GM21423 (cell line): Measurements from ENCODE around the gene TRAF3IP3.
"Not testable (repeated sequence)": the region's sequence is repeated elsewhere in the genome, so short reads cannot be mapped to it uniquely, and the experiment has no call there.

Experiments
- ATAC-seq: cut with Tn5 transposase; IDR thresholded peaks from one replicate; pipeline ENCODE4 v1.9.1; 2021; ENCODE audit warnings: mild to moderate bottlenecking, moderate library complexity; ENCODE audit not compliant: unreplicated experiment

Gene TRAF3IP3

DNA sequence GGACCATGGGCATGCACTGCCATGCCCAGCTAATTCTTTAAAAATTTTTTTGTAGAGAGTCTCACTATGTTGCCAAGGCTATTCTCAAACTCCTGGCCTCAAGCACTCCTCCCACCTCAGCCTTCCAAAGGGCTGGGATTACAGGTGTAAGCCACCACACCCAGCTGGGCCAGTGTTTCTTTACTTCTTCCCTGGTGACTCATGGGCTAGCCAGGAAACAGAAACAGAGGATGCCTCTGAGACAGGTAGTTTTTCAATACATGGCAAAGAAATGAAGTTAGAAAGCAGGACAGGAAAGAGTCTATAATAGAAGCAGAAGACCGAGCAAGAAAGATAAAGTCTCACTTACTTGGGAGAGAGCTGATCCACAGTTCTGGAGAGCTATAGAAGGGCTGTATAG, 36.1 kb downstream of the TRAF3IP3 start:
- ATAC-seq, result no peak

GRCh38 chr1:209793711-209794110, 37.9 kb downstream of the TRAF3IP3 start:
- not testable (repeated sequence) for ATAC-seq

DNA sequence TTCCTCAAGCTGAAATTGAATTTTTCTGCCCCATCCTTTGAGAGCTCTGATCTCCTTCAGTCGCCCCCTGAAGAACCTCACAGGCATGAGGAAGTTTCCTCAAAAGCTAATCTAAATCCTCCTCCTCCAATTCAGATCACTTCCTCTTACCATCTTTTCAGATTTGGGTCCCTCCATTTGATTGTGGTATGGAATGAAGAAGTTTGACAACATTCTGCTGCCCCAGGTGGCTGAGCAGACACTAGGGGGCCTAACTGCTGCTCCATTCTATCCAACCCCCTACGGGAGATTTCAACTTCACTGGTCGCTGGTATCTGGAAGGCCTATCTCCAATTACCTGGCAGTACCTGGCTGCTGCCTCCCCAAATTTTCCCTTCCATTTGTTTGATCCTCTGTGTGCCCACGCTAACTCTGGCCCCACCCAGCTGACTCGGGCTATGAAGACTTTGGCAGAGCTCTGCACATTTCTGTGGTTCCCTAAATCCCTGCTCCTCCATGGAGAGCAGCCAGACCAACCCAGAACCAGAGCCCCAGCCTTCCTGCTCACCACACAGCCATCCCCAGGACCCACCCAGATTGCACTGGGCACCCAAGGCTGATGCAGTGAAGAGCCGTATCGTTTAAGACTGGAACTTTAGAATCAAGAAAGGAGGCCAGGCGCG, 42.3 kb downstream of the TRAF3IP3 start:
- ATAC-seq, result no peak

DNA sequence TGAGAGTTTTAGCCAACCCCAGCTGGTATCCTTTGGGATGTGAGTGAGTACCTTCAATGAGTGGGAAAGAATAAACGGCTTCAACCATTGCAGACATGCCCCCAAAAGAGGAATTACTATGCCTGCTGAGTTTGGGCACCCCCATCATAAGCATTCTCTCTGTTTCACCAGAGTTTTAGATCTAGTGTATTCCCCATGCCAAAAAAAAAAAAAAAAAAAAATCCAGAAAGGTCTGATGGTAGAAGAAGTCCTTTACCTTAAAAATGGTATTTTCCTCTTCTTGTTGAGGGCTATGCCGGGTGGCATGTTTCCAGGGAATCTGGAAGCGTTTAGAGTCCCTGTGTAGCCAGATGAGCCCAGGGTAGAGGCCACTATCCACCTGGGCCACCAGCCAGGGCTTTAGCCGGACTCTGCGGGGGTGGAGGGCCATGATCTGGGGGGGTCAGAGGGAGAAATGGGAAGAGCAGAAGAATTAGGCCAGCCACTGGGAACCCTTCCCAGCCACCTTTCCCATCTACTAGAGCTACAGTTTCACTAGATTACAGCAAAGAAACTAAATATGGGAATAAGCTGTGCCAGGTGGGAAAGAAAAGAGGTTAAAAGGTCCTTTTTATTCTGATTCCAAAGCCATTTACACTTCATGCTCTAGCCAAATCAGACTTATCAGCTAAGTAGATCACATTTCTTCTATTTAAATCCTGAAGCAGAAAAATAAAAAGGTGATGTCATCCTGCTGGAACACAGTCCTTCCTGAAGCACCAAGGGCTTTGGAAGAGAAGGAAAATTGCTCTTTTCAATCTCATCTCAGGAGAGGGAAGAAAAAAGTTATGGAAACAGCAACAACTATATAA, 45.4 kb downstream of the TRAF3IP3 start:
- ATAC-seq, result no peak

GRCh38 chr1:209802117-209802779, 46.4 kb downstream of the TRAF3IP3 start:
- no peak for ATAC-seq

DNA sequence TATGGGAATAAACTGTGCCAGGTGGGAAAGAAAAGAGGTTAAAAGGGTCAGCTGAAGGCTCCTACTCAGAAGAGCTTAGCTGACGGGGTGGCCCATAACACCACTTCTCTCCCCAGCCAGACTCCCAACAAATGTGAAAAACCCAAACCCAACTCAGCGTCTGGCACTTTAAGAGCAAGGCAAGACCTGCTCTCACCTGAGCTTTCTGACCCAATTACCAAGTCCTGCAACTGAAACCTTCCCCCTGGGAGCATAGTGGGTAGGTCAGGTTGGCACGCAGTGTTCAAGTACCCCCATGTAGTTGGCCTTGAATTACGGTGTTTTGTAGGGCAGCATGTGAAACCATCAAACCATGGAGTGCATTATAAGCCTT, 46.9 kb downstream of the TRAF3IP3 start:
- ATAC-seq, result no peak

DNA sequence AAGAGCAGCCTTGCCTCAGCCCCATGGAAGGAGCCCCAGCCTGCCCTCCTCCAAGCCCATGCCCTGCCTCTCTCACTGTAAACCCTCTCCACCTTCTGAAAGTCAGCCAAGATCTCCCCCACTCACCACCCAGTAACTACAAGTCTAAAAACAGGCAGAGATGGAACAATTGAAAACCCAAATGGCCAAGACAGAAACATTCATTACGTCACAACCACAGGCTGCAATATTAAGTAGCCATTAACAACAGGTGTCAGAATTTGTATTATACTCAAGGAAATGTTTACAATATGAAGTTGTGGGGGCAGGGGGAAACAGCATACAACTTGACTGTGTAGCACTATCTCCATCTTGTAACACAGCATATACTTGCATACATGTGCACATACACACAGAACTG, 47.7 kb downstream of the TRAF3IP3 start:
- ATAC-seq, result no peak

DNA sequence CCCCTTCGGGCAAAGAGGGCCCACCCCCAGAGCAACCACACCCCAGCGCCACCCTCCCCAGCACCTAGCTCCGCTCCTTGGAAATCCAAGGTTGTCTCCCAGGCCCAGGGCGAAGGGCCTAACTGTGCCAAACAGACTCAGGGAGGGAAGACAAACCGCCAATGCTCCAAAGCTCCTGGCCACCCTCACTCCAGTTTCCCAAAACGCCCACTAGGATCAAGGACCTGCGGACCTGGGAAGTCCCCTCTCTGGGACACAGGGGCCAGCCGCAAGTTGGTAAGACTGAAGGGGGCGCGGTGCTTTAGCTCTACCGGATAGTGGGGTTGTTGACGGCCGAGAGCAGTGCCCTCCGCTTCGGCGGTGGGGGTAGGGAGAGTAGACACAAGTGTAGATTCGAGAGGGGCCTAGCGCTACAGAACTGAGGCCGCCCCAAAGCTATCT, 49.5 kb downstream of the TRAF3IP3 start:
- no peak for ATAC-seq

DNA sequence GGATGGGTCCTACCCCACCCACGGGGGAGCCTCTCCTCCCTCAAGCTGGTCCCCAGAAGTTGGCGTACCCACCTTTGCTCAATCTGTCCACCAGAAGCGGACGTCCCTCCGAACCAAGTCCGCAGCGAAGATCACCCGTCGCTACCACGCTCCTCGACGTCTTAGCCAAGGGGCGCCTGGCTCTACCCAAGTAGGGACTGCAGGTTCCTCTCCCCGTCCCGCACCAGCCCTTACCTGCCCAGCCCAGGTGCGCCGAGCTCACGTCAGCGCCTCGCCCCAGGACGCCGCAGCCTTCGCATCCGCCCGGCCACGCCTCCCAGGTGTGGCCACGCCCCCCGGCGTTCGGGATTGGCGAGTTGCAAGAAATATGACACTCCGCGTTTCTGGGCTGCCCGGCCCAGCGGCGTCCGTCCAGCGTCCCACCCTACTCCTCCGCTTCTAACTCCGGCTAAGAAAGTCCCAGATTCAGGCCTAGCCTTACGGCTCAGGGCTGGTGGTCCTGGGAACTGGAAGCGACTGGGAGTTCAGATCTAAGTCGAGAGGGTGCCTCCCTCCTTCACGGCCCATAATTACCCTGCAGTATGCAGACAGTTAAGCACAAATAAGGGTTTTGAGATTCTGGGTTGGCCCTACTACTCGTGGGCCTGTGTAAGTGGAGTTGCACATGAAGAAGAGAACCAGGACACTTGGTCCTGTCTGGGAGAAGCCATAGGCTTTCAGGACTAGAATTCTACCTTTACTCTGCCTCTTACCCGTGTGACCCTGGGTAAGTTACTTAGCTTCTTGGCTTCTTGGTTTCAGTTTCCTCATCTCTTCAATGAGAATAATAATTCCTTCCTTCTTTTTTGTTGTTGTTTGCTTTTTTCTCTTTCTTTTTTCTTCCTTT, 50.3 kb downstream of the TRAF3IP3 start, which contains the start of gene IRF6:
Gene IRF6, minus strand, starts transcription at position 268 of the 886 bp plus-strand sequence. CDS start 4,729 bp downstream, outside the sequence.
- ATAC-seq, result peak; percentile 90

GRCh38 chr1:209807509-209807908, 51.7 kb downstream of the TRAF3IP3 start:
- ATAC-seq, result no peak

GRCh38 chr1:209808059-209808581, 52.3 kb downstream of the TRAF3IP3 start:
- ATAC-seq, result no peak

DNA sequence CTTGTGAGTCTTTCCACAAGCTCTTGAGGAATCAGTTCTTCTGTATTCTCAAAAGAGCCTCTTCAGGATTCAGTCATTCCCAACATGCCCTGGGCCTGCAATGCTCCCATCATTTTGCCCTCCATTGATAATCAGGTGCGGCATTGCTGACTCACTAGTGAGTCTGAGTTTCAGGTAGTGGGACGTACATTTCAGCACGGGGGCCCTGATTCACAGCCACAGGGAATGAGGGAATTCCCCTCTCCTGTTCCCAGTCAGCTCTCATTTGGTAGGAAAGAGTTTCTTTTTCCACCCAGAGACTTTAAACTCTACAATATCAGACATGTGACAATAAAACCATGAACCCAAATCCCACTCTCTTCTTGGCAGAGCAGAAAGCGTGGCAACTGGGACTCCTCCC, 53.8 kb downstream of the TRAF3IP3 start:
- ATAC-seq, result no peak

- no peak for ATAC-seq
Measured at GRCh38 chr1:209810783-209811182, 54.9 kb downstream of the TRAF3IP3 start.

DNA sequence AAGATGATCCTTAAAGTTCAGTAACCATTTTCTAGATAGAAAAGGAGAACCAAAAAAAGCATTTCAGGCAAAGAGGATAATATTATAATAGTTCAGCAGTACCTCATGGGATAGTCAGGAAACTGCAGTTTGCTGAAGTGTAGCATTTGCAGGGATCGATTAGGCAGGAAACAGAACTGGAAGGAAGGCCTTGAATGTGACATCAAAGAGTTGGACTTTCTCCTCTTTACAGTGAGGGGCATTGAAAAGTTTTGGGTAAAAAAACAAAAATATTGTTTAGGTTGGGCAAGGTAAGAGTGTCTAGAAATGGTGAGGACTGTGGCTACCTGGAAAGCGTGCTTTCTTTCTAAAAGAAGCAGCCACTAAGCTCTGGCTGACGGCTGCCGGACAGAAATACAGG, 58.0 kb downstream of the TRAF3IP3 start:
- ATAC-seq, result no peak

- no peak for ATAC-seq
Measured at GRCh38 chr1:209815490-209815889, 59.6 kb downstream of the TRAF3IP3 start.

DNA sequence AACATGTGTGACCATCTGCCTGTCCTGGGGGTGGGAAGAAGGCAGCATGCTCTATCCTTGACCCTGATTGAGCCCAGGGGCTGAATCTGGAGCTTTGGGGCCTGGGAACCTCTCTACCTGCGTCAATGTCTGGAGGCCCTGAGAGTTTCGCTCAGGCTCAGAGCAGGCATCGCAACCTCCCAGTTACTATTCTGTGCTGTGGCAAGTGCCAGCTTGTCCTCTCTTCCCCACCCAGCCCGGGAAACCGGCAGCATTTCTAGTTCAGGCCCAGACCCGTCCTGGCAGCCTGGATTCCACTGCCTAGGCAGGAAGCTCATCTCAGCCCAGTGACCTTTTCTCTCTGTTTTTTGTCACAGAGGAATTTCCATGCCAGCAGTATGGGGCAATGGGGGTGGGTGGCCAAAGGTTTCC, 60.1 kb downstream of the TRAF3IP3 start:
- ATAC-seq, result no peak

DNA sequence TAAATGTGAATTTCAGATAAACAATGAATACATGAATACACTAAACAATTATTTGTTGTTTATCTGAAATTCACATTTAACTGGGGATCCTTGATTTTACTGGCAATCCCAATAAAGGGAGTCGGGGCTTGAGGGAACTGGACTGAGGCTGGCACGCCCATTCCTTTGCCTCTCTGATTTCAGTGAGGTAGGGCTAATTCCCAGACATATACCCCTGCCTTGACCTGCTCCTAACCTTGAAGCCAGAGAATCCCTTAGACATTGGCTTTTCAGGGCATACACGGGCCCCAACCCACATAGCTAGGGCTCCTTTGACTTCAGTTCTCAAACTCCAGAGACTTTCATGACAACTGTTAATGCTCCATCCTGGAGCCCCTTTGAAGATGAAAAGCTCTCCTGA, 61.1 kb downstream of the TRAF3IP3 start:
- ATAC-seq, result no peak

DNA sequence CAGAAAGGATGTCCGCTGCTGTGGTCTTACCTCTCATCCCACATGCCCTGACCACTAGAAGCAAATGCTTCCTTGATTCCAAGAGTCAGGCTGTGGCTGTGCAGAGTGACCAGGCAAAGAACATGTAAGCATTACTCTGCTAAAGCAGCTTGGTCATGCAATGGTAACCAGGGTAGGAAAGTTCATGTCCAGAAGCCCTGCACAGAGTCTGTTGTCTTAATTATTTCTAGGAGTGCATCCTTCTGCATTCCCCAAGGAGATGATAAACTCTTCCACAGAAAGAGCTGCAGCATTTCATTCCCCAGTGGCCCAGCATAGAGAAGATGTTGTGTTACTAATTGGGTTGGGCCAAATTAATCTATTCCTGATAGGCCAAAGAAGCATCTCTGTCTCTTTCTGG, 61.8 kb downstream of the TRAF3IP3 start:
- ATAC-seq, result no peak

DNA sequence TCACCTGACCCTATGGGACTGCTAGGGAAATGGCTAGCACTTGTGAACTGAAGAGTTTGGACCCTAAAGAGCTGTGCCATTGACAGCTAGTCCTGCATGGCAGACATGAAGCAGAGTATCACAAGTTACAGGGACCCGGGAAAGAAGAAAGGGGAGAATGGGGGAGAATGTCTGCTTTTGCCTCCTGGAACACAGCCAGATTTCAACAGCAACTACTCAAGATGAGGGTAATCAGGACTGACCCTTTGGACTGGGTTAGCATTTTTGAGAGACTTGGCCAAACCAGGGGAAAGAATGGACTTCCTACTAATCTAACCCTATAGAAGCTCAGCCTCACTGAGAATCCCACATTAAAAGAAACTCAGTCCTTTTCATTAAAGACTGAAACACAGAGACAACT, 63.2 kb downstream of the TRAF3IP3 start:
- ATAC-seq, result no peak

DNA sequence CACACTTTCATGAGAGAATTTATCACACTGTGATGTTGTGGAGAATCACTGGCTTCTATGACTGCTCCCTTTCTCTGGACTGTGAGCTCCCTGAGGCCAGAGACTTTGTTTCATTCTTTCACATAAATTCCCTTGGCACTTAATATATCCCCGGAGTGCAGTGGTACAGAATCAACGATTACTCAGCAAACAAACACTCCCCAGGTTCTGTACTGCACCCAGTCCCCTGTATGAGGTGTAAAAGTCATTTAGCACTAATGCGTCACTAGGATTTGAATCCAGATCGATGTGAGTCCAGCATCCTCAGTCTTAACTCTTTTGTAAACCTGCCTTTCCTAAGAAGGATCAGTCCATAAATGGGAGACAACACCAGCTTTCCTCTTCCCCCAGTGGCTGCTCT, 65.1 kb downstream of the TRAF3IP3 start:
- no peak for ATAC-seq
